ENCODE results near the gene TAP2.

GRCh38 chr6:32803416-32803815 is 35.1 kb downstream of the TAP2 start:
- TF ChIP-seq POLR2A (IDR thresholded peaks at IDR 0.05): no peak
- TF ChIP-seq, protein P1, sequence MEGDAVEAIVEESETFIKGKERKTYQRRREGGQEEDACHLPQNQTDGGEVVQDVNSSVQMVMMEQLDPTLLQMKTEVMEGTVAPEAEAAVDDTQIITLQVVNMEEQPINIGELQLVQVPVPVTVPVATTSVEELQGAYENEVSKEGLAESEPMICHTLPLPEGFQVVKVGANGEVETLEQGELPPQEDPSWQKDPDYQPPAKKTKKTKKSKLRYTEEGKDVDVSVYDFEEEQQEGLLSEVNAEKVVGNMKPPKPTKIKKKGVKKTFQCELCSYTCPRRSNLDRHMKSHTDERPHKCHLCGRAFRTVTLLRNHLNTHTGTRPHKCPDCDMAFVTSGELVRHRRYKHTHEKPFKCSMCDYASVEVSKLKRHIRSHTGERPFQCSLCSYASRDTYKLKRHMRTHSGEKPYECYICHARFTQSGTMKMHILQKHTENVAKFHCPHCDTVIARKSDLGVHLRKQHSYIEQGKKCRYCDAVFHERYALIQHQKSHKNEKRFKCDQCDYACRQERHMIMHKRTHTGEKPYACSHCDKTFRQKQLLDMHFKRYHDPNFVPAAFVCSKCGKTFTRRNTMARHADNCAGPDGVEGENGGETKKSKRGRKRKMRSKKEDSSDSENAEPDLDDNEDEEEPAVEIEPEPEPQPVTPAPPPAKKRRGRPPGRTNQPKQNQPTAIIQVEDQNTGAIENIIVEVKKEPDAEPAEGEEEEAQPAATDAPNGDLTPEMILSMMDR (IDR thresholded peaks at IDR 0.05): no peak

Measured in lower leg skin (tissue), 3 donors.